HG02763 (cell line): Measurements from ENCODE around the gene RNF26.

Experiments used
- ATAC-seq: cut with Tn5 transposase; IDR thresholded peaks from one replicate; pipeline ENCODE4 v1.9.1; 2021; ENCODE audit warnings: mild to moderate bottlenecking, moderate library complexity; ENCODE audit not compliant: unreplicated experiment

Gene RNF26

GRCh38 chr11:119315131-119316015 lies 19.0 kb upstream of the RNF26 start:
- ATAC-seq, result no peak

- no peak for ATAC-seq
These were observed 18.2 kb upstream of the RNF26 start for GRCh38 chr11:119316016-119316728.

- ATAC-seq, result no peak
These were observed 17.4 kb upstream of the RNF26 start, which contains the start of gene MCAM for GRCh38 chr11:119316729-119317591. MCAM (minus strand) TSS chr11:119317130; CDS start chr11:119317101, 29 bp downstream.

- no peak for ATAC-seq
These were observed 16.6 kb upstream of the RNF26 start for GRCh38 chr11:119317592-119318239.

GRCh38 chr11:119318240-119319135 lies 15.8 kb upstream of the RNF26 start:
- ATAC-seq, result no peak

- ATAC-seq, result no peak
These were observed 15.1 kb upstream of the RNF26 start for GRCh38 chr11:119319136-119319699.

- ATAC-seq, result no peak
These were observed 14.6 kb upstream of the RNF26 start for GRCh38 chr11:119319700-119320239.

- no peak for ATAC-seq
These were observed 14.0 kb upstream of the RNF26 start for GRCh38 chr11:119320240-119320775.

GRCh38 chr11:119320776-119321524 lies 13.4 kb upstream of the RNF26 start:
- no peak for ATAC-seq

GRCh38 chr11:119322360-119322739 lies 12.0 kb upstream of the RNF26 start:
- ATAC-seq, result no peak

- ATAC-seq, result no peak
These were observed 11.3 kb upstream of the RNF26 start for GRCh38 chr11:119322921-119323531.

- ATAC-seq, result no peak
These were observed 10.7 kb upstream of the RNF26 start for GRCh38 chr11:119323532-119324033.

- no peak for ATAC-seq
These were observed 10.1 kb upstream of the RNF26 start for GRCh38 chr11:119324189-119324588.

- no peak for ATAC-seq
These were observed 5.0 kb upstream of the RNF26 start for GRCh38 chr11:119329320-119329719.

- no peak for ATAC-seq
These were observed 4.1 kb upstream of the RNF26 start for GRCh38 chr11:119330237-119330636.

- ATAC-seq, result no peak
These were observed 2.1 kb upstream of the RNF26 start for GRCh38 chr11:119332111-119332765.
